ENCODE data around the gene SORCS2. TPM values are rescaled to one million over a fixed set of nuclear protein-coding genes. Genes with fewer than 3 reads are reported as not detected.

The SORCS2 gene
- total and polyA plus RNA-seq, 2 of the 8 experiments (the other 6 are each of a cell fraction or from before 2014, with no cell fraction given), result 0.36 to 1.8 TPM

- TF ChIP-seq CHD7 (IDR thresholded peaks at IDR 0.05; ENCODE audit: insufficient replicate concordance, low read length) (no peak), BRCA1 (IDR thresholded peaks at IDR 0.05; ENCODE audit: low read depth, low read length) (no peak), GABPA (IDR thresholded peaks at IDR 0.05; ENCODE audit: borderline replicate concordance, insufficient read depth, low read length) (no peak), HDAC2 (IDR thresholded peaks at IDR 0.05; ENCODE audit: borderline replicate concordance in 1 of 2, low read depth in 2 of 2, low read length in 2 of 2) (no peak), NRF1 (IDR thresholded peaks at IDR 0.05; ENCODE audit: low read depth, low read length) (no peak), PHF8 (conservative IDR thresholded peaks at IDR 0.05; ENCODE audit: low read depth, low read length) (no peak), TEAD4 (IDR thresholded peaks at IDR 0.05; ENCODE audit: low read depth, low read length) (no peak), KDM1A (IDR thresholded peaks at IDR 0.05; ENCODE audit: borderline replicate concordance, low read length) (no peak), TCF12 (IDR thresholded peaks at IDR 0.05; ENCODE audit: low read depth, low read length) (no peak)
These were observed 482.4 kb downstream of the SORCS2 start (continued) for GRCh38 chr4:7674706-7675105.
